H1 (cell line): ENCODE results near the gene DGKI. TPM values are rescaled to one million over a fixed set of nuclear protein-coding genes. Genes with fewer than 3 reads are reported as not detected.

Experiments used
- CTCF ChIA-PET: fragments of 300-600 bp; sonication (Branson Sonifier 250); formaldehyde crosslinking; loops from one replicate; lab custom pipeline; 2021; ENCODE audit not compliant: partially characterized antibody; lab: Charles Lee
- POLR2A ChIA-PET: fragments of 300-600 bp; sonication (Branson Sonifier 250); formaldehyde crosslinking; loops from one replicate; lab custom pipeline; 2021; ENCODE audit warnings: inconsistent platforms; ENCODE audit not compliant: partially characterized antibody; lab: Charles Lee
- DNase-seq, 2 experiments: peaks; one replicate each; pipeline versions ENCODE4 v3.0.0 to v3.0.0-alpha.2; 2010 to 2022; ENCODE audit warnings: low spot score in 2 of 2, low read depth in 1 of 2, mixed read lengths in 1 of 2
- FAIRE-seq: peaks from 2 replicates; lab custom pipeline; 2011; peaks lifted over from hg19 to GRCh38; lab: Jason Lieb, UNC
- H2AFZ ChIP-seq: 2 replicates; pipeline ENCODE4 v1.8.1; 2012; ENCODE audit warnings: low read length, inconsistent platforms
- H2AK5ac ChIP-seq: 2 replicates; pipeline ENCODE4 v1.6.1; 2013; ENCODE audit warnings: low read depth, low read length
- H2BK120ac ChIP-seq: replicated peaks from 2 replicates; pipeline ENCODE3; 2013; ENCODE audit warnings: low read depth, low read length, inconsistent platforms
- H2BK12ac ChIP-seq: 2 replicates; pipeline ENCODE4 v1.6.1; 2013; ENCODE audit warnings: low read depth, low read length
- H2BK15ac ChIP-seq: 2 replicates; pipeline ENCODE4 v1.6.1; 2013; ENCODE audit warnings: low read length
- H2BK20ac ChIP-seq: 2 replicates; pipeline ENCODE4 v1.6.1; 2013; ENCODE audit warnings: low read length
- H2BK5ac ChIP-seq: 2 replicates; pipeline ENCODE4 v1.6.1; 2013; ENCODE audit warnings: low read depth, low read length
- H3K14ac ChIP-seq: 2 replicates; pipeline ENCODE4 v1.6.1; 2013; ENCODE audit warnings: inconsistent platforms; ENCODE audit not compliant: insufficient read length
- H3K18ac ChIP-seq: 2 replicates; pipeline ENCODE4 v1.6.1; 2013; ENCODE audit warnings: low read length; ENCODE audit errors: extremely low read depth
- H3K23ac ChIP-seq: 2 replicates; pipeline ENCODE4 v1.6.1; 2013; ENCODE audit warnings: inconsistent platforms; ENCODE audit not compliant: insufficient read length
- H3K23me2 ChIP-seq: 2 replicates; pipeline ENCODE4 v1.6.1; 2013; ENCODE audit warnings: low read depth, low read length
- H3K27ac ChIP-seq: 2 replicates; pipeline ENCODE4 v1.6.1; 2011; ENCODE audit warnings: low read depth, low read length, inconsistent platforms
- H3K27me3 ChIP-seq, 4 experiments: replicated peaks in 1 of 4; 1 replicate in 1 of 4; 2 replicates in 3 of 4; pipeline versions ENCODE4 v1.6.1 to v1.8.1; 2011 to 2013; ENCODE audit warnings: low read length in 3 of 4, mild to moderate bottlenecking in 3 of 4, inconsistent platforms in 2 of 4, mixed read lengths in 2 of 4, moderate library complexity in 1 of 4; ENCODE audit not compliant: control insufficient read depth in 3 of 4, insufficient read depth in 3 of 4; ENCODE audit errors: extremely low read depth in 1 of 4
- H3K36me3 ChIP-seq, 4 experiments: 2 replicates each; pipeline versions ENCODE4 v1.6.1 to v1.8.1; 2011 to 2013; ENCODE audit warnings: mild to moderate bottlenecking in 4 of 4, low read length in 3 of 4, moderate library complexity in 2 of 4, control low read depth in 1 of 4, inconsistent platforms in 1 of 4; ENCODE audit not compliant: insufficient read depth in 4 of 4, control insufficient read depth in 2 of 4
- H3K4ac ChIP-seq: replicated peaks from 2 replicates; pipeline ENCODE3; 2013; ENCODE audit warnings: low read length, low read depth, mixed read lengths, inconsistent platforms; ENCODE audit not compliant: insufficient read length
- H3K4me1 ChIP-seq, 4 experiments: replicated peaks in 1 of 4; 1 replicate in 1 of 4; 2 replicates in 3 of 4; pipeline versions ENCODE4 v1.6.1 to v1.8.1; 2011 to 2013; ENCODE audit warnings: low read length in 3 of 4, inconsistent platforms in 2 of 4, mixed read lengths in 1 of 4; ENCODE audit not compliant: insufficient read depth in 4 of 4, control insufficient read depth in 3 of 4
- H3K4me2 ChIP-seq, 2 experiments: 2 replicates each; pipeline versions ENCODE4 v1.6.1 to v1.8.1; 2011 to 2013; ENCODE audit warnings: low read depth in 2 of 2, low read length in 2 of 2, control low read depth in 1 of 2, inconsistent platforms in 1 of 2, mild to moderate bottlenecking in 1 of 2; ENCODE audit not compliant: insufficient read depth in 1 of 2
- H3K4me3 ChIP-seq, 4 experiments: fragments of 200-600, 300-600 bp in 1 of 4; sonication (generic), shearing (Covaris generic), sonication (Bioruptor Twin) in 1 of 4; 2 replicates each; pipeline versions ENCODE4 v1.5.1 to v1.8.1; 2011 to 2016; ENCODE audit warnings: low read length in 4 of 4, low read depth in 3 of 4, control low read depth in 2 of 4, inconsistent platforms in 2 of 4, mild to moderate bottlenecking in 2 of 4, mixed read lengths in 1 of 4, moderate library complexity in 1 of 4; ENCODE audit not compliant: insufficient read depth in 2 of 4; ENCODE audit errors: extremely low read depth in 1 of 4
- H3K56ac ChIP-seq: replicated peaks from 2 replicates; pipeline ENCODE3; 2013; ENCODE audit warnings: low read depth, mild to moderate bottlenecking, mixed read lengths, low read length, inconsistent platforms; ENCODE audit not compliant: insufficient read length
- H3K79me1 ChIP-seq: 2 replicates; pipeline ENCODE4 v1.6.1; 2013; ENCODE audit warnings: low read depth, low read length, control low read depth
- H3K79me2 ChIP-seq, 2 experiments: 2 replicates each; pipeline versions ENCODE4 v1.6.1 to v1.8.1; 2012 to 2013; ENCODE audit warnings: low read length in 2 of 2, mild to moderate bottlenecking in 2 of 2, inconsistent platforms in 1 of 2; ENCODE audit not compliant: insufficient read depth in 2 of 2, control insufficient read depth in 1 of 2
- H3K9ac ChIP-seq, 4 experiments: replicated peaks in 1 of 4; 1 replicate in 1 of 4; 2 replicates in 3 of 4; pipeline versions ENCODE4 v1.6.1 to v1.8.1; 2011 to 2013; ENCODE audit warnings: low read depth in 3 of 4, low read length in 3 of 4, control low read depth in 2 of 4, mild to moderate bottlenecking in 2 of 4, moderate library complexity in 2 of 4, inconsistent platforms in 1 of 4; ENCODE audit errors: extremely low read depth in 1 of 4
- H3K9me3 ChIP-seq, 2 experiments: 2 replicates each; pipeline versions ENCODE4 v1.6.1 to v1.8.1; 2012 to 2013; ENCODE audit warnings: mild to moderate bottlenecking in 2 of 2, moderate library complexity in 2 of 2, control low read depth in 1 of 2, inconsistent platforms in 1 of 2, low read depth in 1 of 2, low read length in 1 of 2, mixed read lengths in 1 of 2; ENCODE audit not compliant: insufficient read depth in 2 of 2
- H4K20me1 ChIP-seq, 2 experiments: replicated peaks in 1 of 2; 2 replicates each; pipeline versions ENCODE3 to v1.8.1; 2011 to 2013; ENCODE audit warnings: inconsistent platforms in 2 of 2, low read length in 2 of 2, mild to moderate bottlenecking in 1 of 2; ENCODE audit not compliant: insufficient read depth in 2 of 2, control insufficient read depth in 1 of 2
- H4K5ac ChIP-seq: 2 replicates; pipeline ENCODE4 v1.6.1; 2013; ENCODE audit warnings: low read length, low read depth, mixed read lengths, inconsistent platforms; ENCODE audit not compliant: insufficient read length
- H4K8ac ChIP-seq: 2 replicates; pipeline ENCODE4 v1.8.0; 2013; ENCODE audit warnings: mild to moderate bottlenecking, moderate library complexity, low read length, inconsistent platforms; ENCODE audit not compliant: insufficient read depth; ENCODE audit errors: extremely low read depth
- H4K91ac ChIP-seq: replicated peaks from 2 replicates; pipeline ENCODE3; 2013; ENCODE audit warnings: low read length, mixed read lengths, inconsistent platforms; ENCODE audit not compliant: insufficient read length
- SP2 ChIP-seq: IDR thresholded peaks from 2 replicates; pipeline ENCODE4 v1.6.1; 2012; ENCODE audit warnings: mild to moderate bottlenecking, low read length, inconsistent platforms
- WGBS, 2 experiments: shearing (Covaris generic) in 1 of 2; methylation state at CpG; one replicate each; pipeline versions ENCODE4 v1.1.6 to v1.1.7; 2013 to 2015; ENCODE audit warnings: low lambda C conversion rate in 2 of 2, mixed read lengths in 2 of 2, inconsistent platforms in 1 of 2, low coverage in 1 of 2, missing lambda C conversion rate in 1 of 2; ENCODE audit not compliant: insufficient replicate concordance in 2 of 2, insufficient coverage in 1 of 2, insufficient read length in 1 of 2; ENCODE audit errors: extremely low coverage in 1 of 2, missing lambda C conversion rate in 1 of 2; 5-methylcytosine and 5-hydroxymethylcytosine counted together
- polyA plus RNA-seq, 7 experiments: library from polyadenylated mRNA; depleted of rRNA in 3 of 7; stranded (reverse) in 5 of 7; unstranded in 2 of 7; fragments of >200 nt in 5 of 7; fragments of 200-250 nt in 2 of 7; gene quantifications; 1 replicate in 5 of 7; 2 replicates in 1 of 7; 4 replicates in 1 of 7; pipeline versions ENCODE4 v1.2.1 to v1.2.3, GENCODE V29; 2011 to 2013; ENCODE audit warnings: missing spikeins in 2 of 7, mixed read lengths in 2 of 7
- total RNA-seq: library from RNA; stranded (reverse); fragmentation: NEBNext Ultra II Directional; extraction: Animal tissue kit (Norgen Biotek cat#: 25700); gene quantifications from 2 replicates; pipeline ENCODE4 v1.2.1, GENCODE V29; 2021

DGKI gene
- total and polyA plus RNA-seq, 2 of the 8 experiments (the other 6 are each of a cell fraction or from before 2014, with no cell fraction given) = 0.20 to 0.71 TPM

- DNase-seq = no peak
- FAIRE-seq = no peak
- Histone ChIP-seq H3K9me3 (no peaks in the 10 kb centered on the region), H3K9ac (no peak overlapping the region), H3K79me2 (no peaks in the 10 kb centered on the region), H2BK120ac (no peak overlapping the region), H3K4ac (no peak overlapping the region), H3K27me3 (no peaks in the 10 kb centered on the region), H2BK5ac (no peak overlapping the region), H3K23ac (no peak overlapping the region), H2AK5ac (no peak overlapping the region), H3K4me2 (no peak overlapping the region), H3K79me1 (no peaks in the 10 kb centered on the region), H2BK12ac (no peak overlapping the region), H3K4me1 (no peaks in the 10 kb centered on the region; a peak in 1 of 7 replicates), H2AFZ (no peak overlapping the region), H3K23me2 (no peaks in the 10 kb centered on the region), H2BK20ac (no peak overlapping the region), H4K5ac (no peak overlapping the region), H3K4me3 (no peak overlapping the region), H4K20me1 (no peaks in the 10 kb centered on the region), H3K27ac (no peak overlapping the region), H2BK15ac (no peak overlapping the region), H4K8ac (no peak overlapping the region), H4K91ac (no peak overlapping the region), H3K18ac (no peak overlapping the region), H3K56ac (no peak overlapping the region), H3K14ac (no peak overlapping the region), H3K36me3 (no peaks in the 10 kb centered on the region)
- CTCF ChIA-PET = no interaction called here
- POLR2A ChIA-PET = no interaction called here
- 95% methylated on average over 4 of the region's 4 CpGs; no CpG with 5 or more reads in 1 of the 2 experiments for WGBS, 2 experiments
- no peak for TF ChIP-seq SP2
Observed at GRCh38 chr7:137692399-137692798, 154.4 kb downstream of the DGKI start.
